Measurements from ENCODE around the gene CAMTA2.

The CAMTA2 gene

DNA sequence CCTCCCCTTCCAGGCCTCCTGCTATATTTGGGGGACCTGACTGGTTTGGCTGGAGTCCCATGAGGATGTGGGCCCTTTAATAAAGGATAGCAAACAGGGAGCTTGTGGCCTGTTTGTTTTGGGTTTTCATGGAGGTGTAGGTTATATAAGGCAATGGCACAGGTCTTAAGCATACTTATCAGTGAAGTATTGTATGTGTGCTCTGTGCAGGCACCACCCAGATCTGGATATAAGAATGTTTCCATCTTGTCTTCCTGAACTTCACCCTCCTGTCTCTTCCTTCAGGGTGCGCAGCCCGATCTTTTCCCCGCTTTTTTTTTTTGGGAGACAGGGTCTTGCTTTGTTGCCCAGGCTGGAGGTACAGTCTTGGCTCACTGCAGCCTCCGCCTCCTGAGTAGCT lies 37.1 kb upstream of the CAMTA2 start:
- H2AFZ ChIP-seq (ENCODE audit: low read depth, low read length, severe bottlenecking) = no peak overlapping the region
- H3K27ac ChIP-seq (ENCODE audit: low read depth, low read length) = no peak overlapping the region
- no peak overlapping the region for H3K4me3 ChIP-seq (ENCODE audit: insufficient read depth, low read length, poor library complexity, severe bottlenecking)
- H3K9ac ChIP-seq (ENCODE audit: low read length) = no peak overlapping the region
- H3K27me3 ChIP-seq (ENCODE audit: low read length) = no peaks in the 10 kb centered on the region
- no peaks in the 10 kb centered on the region for H3K36me3 ChIP-seq (ENCODE audit: low read length)
- H3K9me2 ChIP-seq (replicated peaks; ENCODE audit: insufficient read depth, low read length) = no peaks in the 10 kb centered on the region
- no peaks in the 10 kb centered on the region for H3K9me3 ChIP-seq (ENCODE audit: insufficient read depth, low read length)
- TF ChIP-seq, protein P1, sequence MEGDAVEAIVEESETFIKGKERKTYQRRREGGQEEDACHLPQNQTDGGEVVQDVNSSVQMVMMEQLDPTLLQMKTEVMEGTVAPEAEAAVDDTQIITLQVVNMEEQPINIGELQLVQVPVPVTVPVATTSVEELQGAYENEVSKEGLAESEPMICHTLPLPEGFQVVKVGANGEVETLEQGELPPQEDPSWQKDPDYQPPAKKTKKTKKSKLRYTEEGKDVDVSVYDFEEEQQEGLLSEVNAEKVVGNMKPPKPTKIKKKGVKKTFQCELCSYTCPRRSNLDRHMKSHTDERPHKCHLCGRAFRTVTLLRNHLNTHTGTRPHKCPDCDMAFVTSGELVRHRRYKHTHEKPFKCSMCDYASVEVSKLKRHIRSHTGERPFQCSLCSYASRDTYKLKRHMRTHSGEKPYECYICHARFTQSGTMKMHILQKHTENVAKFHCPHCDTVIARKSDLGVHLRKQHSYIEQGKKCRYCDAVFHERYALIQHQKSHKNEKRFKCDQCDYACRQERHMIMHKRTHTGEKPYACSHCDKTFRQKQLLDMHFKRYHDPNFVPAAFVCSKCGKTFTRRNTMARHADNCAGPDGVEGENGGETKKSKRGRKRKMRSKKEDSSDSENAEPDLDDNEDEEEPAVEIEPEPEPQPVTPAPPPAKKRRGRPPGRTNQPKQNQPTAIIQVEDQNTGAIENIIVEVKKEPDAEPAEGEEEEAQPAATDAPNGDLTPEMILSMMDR (IDR thresholded peaks at IDR 0.05; ENCODE audit: insufficient read depth, low read length, poor library complexity, severe bottlenecking) = no peak
- TF ChIP-seq EZH2phosphoT487 (conservative IDR thresholded peaks at IDR 0.05; ENCODE audit: low read length) = no peak
- no peak overlapping the region for H3K4me2 ChIP-seq (ENCODE audit: low read depth, low read length, poor library complexity, severe bottlenecking)
- no peaks in the 10 kb centered on the region for H3K79me2 ChIP-seq (ENCODE audit: insufficient read depth, low read length)
- no peaks in the 10 kb centered on the region for H3F3A ChIP-seq (ENCODE audit: insufficient read depth)
- no peaks in the 10 kb centered on the region for H4K20me1 ChIP-seq (ENCODE audit: low read depth, low read length)

DNA sequence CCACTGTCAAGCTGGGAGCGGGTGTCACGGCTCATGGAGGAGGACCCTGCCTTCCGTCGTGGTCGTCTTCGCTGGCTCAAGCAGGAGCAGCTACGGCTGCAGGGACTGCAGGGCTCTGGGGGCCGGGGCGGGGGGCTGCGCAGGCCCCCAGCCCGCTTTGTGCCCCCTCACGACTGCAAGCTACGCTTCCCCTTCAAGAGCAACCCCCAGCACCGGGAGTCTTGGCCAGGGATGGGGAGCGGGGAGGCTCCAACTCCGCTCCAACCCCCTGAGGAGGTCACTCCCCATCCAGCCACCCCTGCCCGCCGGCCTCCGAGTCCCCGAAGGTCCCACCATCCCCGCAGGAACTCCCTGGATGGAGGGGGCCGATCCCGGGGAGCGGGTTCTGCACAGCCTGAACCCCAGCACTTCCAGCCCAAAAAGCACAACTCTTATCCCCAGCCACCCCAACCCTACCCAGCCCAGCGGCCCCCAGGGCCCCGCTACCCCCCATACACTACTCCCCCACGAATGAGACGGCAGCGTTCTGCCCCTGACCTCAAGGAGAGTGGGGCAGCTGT lies 36.2 kb upstream of the CAMTA2 start:
- H2AFZ ChIP-seq (ENCODE audit: low read depth, low read length, severe bottlenecking) = no peak overlapping the region
- no peaks in the 10 kb centered on the region for H3K79me2 ChIP-seq (ENCODE audit: insufficient read depth, low read length)

DNA sequence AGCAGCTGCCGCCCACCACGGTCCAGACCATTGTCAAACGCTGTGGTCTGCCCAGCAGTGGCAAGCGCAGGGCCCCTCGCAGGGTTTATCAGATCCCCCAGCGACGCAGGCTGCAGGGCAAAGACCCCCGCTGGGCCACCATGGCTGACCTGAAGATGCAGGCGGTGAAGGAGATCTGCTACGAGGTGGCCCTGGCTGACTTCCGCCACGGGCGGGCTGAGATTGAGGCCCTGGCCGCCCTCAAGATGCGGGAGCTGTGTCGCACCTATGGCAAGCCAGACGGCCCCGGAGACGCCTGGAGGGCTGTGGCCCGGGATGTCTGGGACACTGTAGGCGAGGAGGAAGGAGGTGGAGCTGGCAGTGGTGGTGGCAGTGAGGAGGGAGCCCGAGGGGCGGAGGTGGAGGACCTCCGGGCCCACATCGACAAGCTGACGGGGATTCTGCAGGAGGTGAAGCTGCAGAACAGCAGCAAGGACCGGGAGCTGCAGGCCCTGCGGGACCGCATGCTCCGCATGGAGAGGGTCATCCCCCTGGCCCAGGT lies 34.8 kb upstream of the CAMTA2 start:
- Histone ChIP-seq H3K4me2 (ENCODE audit: low read depth, low read length, poor library complexity, severe bottlenecking) (no peak overlapping the region), H3K27me3 (ENCODE audit: low read length) (no peaks in the 10 kb centered on the region), H3K79me2 (ENCODE audit: insufficient read depth, low read length) (no peaks in the 10 kb centered on the region), H3K36me3 (ENCODE audit: low read length) (no peaks in the 10 kb centered on the region), H3F3A (ENCODE audit: insufficient read depth) (no peaks in the 10 kb centered on the region), H3K9me2 (replicated peaks; ENCODE audit: insufficient read depth, low read length) (no peaks in the 10 kb centered on the region), H3K9ac (ENCODE audit: low read length) (no peak overlapping the region), H2AFZ (ENCODE audit: low read depth, low read length, severe bottlenecking) (no peak overlapping the region), H4K20me1 (ENCODE audit: low read depth, low read length) (no peaks in the 10 kb centered on the region), H3K27ac (ENCODE audit: low read depth, low read length) (no peak overlapping the region), H3K9me3 (ENCODE audit: insufficient read depth, low read length) (no peaks in the 10 kb centered on the region), H3K4me3 (ENCODE audit: insufficient read depth, low read length, poor library complexity, severe bottlenecking) (no peak overlapping the region)
- TF ChIP-seq EZH2phosphoT487 (conservative IDR thresholded peaks at IDR 0.05; ENCODE audit: low read length) = no peak
- TF ChIP-seq, protein P1 (IDR thresholded peaks at IDR 0.05; ENCODE audit: insufficient read depth, low read length, poor library complexity, severe bottlenecking) = no peak

More for the DNA sequence above, 36.2 kb upstream of the CAMTA2 start:
- Histone ChIP-seq H3K4me2 (ENCODE audit: low read depth, low read length, poor library complexity, severe bottlenecking) (no peak overlapping the region), H3K9me2 (replicated peaks; ENCODE audit: insufficient read depth, low read length) (no peaks in the 10 kb centered on the region), H3K27me3 (ENCODE audit: low read length) (no peaks in the 10 kb centered on the region), H3K36me3 (ENCODE audit: low read length) (no peaks in the 10 kb centered on the region), H3F3A (ENCODE audit: insufficient read depth) (no peaks in the 10 kb centered on the region), H3K9ac (ENCODE audit: low read length) (no peak overlapping the region), H3K4me3 (ENCODE audit: insufficient read depth, low read length, poor library complexity, severe bottlenecking) (no peak overlapping the region), H4K20me1 (ENCODE audit: low read depth, low read length) (no peaks in the 10 kb centered on the region), H3K27ac (ENCODE audit: low read depth, low read length) (no peak overlapping the region), H3K9me3 (ENCODE audit: insufficient read depth, low read length) (no peaks in the 10 kb centered on the region)
- TF ChIP-seq, protein P1 (IDR thresholded peaks at IDR 0.05; ENCODE audit: insufficient read depth, low read length, poor library complexity, severe bottlenecking) = no peak
- TF ChIP-seq EZH2phosphoT487 (conservative IDR thresholded peaks at IDR 0.05; ENCODE audit: low read length) = no peak
